SK-N-SH treated with all-trans-retinoic acid at 6 μM for 48 hours (cell line): Measurements from ENCODE around the gene MAPK10.
A peak's percentile ranks its signal among the peaks of the same experiment; 100 is the strongest.

Experiments used
- ATAC-seq: fragments of 200-7000 bp; cut with Tn5 transposase; 3 replicates; pipeline ENCODE4 v1.9.1; 2020; ENCODE audit warnings: mild to moderate bottlenecking, moderate library complexity
- ARNTL ChIP-seq: fragments of 450-650 bp; formaldehyde crosslinking; IDR thresholded peaks from 2 replicates; pipeline ENCODE4 v1.5.0; 2020; ENCODE audit warnings: low read depth, mild to moderate bottlenecking, moderate library complexity, borderline replicate concordance
- CREB5 ChIP-seq: fragments of 250-450 bp; sonication (Bioruptor Pico); IDR thresholded peaks from 2 replicates; pipeline ENCODE4 v1.5.1; 2020; ENCODE audit warnings: low read depth, mild to moderate bottlenecking, moderate library complexity
- CSDC2 ChIP-seq: fragments of 250-450 bp; sonication (Bioruptor Pico); IDR thresholded peaks from 2 replicates; pipeline ENCODE4 v1.5.0; 2020; ENCODE audit warnings: mild to moderate bottlenecking, moderate library complexity
- CSRNP3 ChIP-seq: fragments of 250-450 bp; sonication (Bioruptor Pico); IDR thresholded peaks from 2 replicates; pipeline ENCODE4 v1.5.1; 2021; ENCODE audit warnings: mild to moderate bottlenecking, moderate library complexity
- GLIS3 ChIP-seq: fragments of 250-450 bp; sonication (Bioruptor Pico); IDR thresholded peaks from 2 replicates; pipeline ENCODE4 v1.5.0; 2020; ENCODE audit warnings: mild to moderate bottlenecking, moderate library complexity
- ISL1 ChIP-seq: fragments of 250-450 bp; sonication (Bioruptor Pico); IDR thresholded peaks from 2 replicates; pipeline ENCODE4 v2.1.2; 2022; ENCODE audit warnings: mild to moderate bottlenecking, moderate library complexity
- OSR1 ChIP-seq: fragments of 250-450 bp; sonication (Bioruptor Pico); IDR thresholded peaks from 2 replicates; pipeline ENCODE4 v1.8.0; 2022; ENCODE audit warnings: moderate library complexity, mild to moderate bottlenecking, inconsistent platforms
- POU6F1 ChIP-seq: fragments of 250-450 bp; sonication (Bioruptor Pico); IDR thresholded peaks from 2 replicates; pipeline ENCODE4 v1.8.0; 2021; ENCODE audit warnings: low read depth, mild to moderate bottlenecking, moderate library complexity, borderline replicate concordance
- PPARA ChIP-seq: fragments of 250-450 bp; sonication (Bioruptor Pico); IDR thresholded peaks from 2 replicates; pipeline ENCODE4 v1.5.0; 2020; ENCODE audit warnings: mild to moderate bottlenecking, borderline replicate concordance
- RARB ChIP-seq: fragments of 250-450 bp; sonication (Bioruptor Pico); IDR thresholded peaks from 2 replicates; pipeline ENCODE4 v1.8.0; 2021; ENCODE audit warnings: mild to moderate bottlenecking, moderate library complexity
- SNAI2 ChIP-seq: fragments of 250-450 bp; sonication (Bioruptor Pico); IDR thresholded peaks from 2 replicates; pipeline ENCODE4 v1.5.0; 2020; ENCODE audit warnings: mild to moderate bottlenecking, moderate library complexity
- TCF4 ChIP-seq: fragments of 250-450 bp; sonication (Bioruptor Pico); IDR thresholded peaks from 2 replicates; pipeline ENCODE4 v1.8.0; 2021; ENCODE audit warnings: mild to moderate bottlenecking, moderate library complexity, borderline replicate concordance
- TOX ChIP-seq: fragments of 250-450 bp; sonication (Bioruptor Pico); IDR thresholded peaks from 2 replicates; pipeline ENCODE4 v1.8.0; 2021; ENCODE audit warnings: mild to moderate bottlenecking, moderate library complexity, borderline replicate concordance
- TSHZ2 ChIP-seq: fragments of 250-450 bp; sonication (Bioruptor Pico); IDR thresholded peaks from 2 replicates; pipeline ENCODE4 v1.5.0; 2020; ENCODE audit warnings: mild to moderate bottlenecking, moderate library complexity
- ZC3H10 ChIP-seq: fragments of 250-450 bp; sonication (Bioruptor Pico); IDR thresholded peaks from 2 replicates; pipeline ENCODE4 v1.5.1; 2021; ENCODE audit warnings: mild to moderate bottlenecking, moderate library complexity
- ZFP3 ChIP-seq: fragments of 250-450 bp; sonication (Bioruptor Pico); IDR thresholded peaks from 2 replicates; pipeline ENCODE4 v1.5.0; 2020; ENCODE audit warnings: mild to moderate bottlenecking, moderate library complexity
- ZFP30 ChIP-seq: fragments of 450-650 bp; formaldehyde crosslinking; IDR thresholded peaks from 2 replicates; pipeline ENCODE4 v1.5.0; 2022; ENCODE audit warnings: mild to moderate bottlenecking, moderate library complexity
- ZNF565 ChIP-seq: fragments of 450-650 bp; formaldehyde crosslinking; conservative IDR thresholded peaks from 2 replicates; pipeline ENCODE4 v1.5.0; 2020; ENCODE audit warnings: low read depth, mild to moderate bottlenecking, moderate library complexity
- ZNF70 ChIP-seq: fragments of 450-650 bp; formaldehyde crosslinking; IDR thresholded peaks from 2 replicates; pipeline ENCODE4 v1.5.0; 2020; ENCODE audit warnings: mild to moderate bottlenecking, moderate library complexity
- ZNF8 ChIP-seq: fragments of 450-650 bp; formaldehyde crosslinking; IDR thresholded peaks from 2 replicates; pipeline ENCODE4 v1.5.0; 2020; ENCODE audit warnings: mild to moderate bottlenecking, moderate library complexity

The MAPK10 gene

GRCh38 chr4:86249074-86249473, 110.8 kb downstream of the MAPK10 start (continued):
- TF ChIP-seq CSRNP3 (CRISPR knock-in tag) (no peak), POU6F1 (no peak), OSR1 (CRISPR knock-in tag) (no peak), PPARA (no peak), TCF4 (no peak), GLIS3 (CRISPR knock-in tag) (no peak)

- TF ChIP-seq ISL1: no peak
- TF ChIP-seq CSDC2 (CRISPR knock-in tag): no peak
- TF ChIP-seq TCF4: no peak
- TF ChIP-seq POU6F1: no peak
- no peak for TF ChIP-seq ARNTL (CRISPR knock-in tag)
- no peak for TF ChIP-seq TOX (CRISPR knock-in tag)
- no peak for TF ChIP-seq ZNF70 (CRISPR knock-in tag)
- TF ChIP-seq PPARA: no peak
- no peak for TF ChIP-seq CREB5 (CRISPR knock-in tag)
- no peak for TF ChIP-seq GLIS3 (CRISPR knock-in tag)
- no peak for TF ChIP-seq ZC3H10
- no peak for TF ChIP-seq ZNF565
- no peak for TF ChIP-seq CSRNP3 (CRISPR knock-in tag)
- TF ChIP-seq SNAI2 (CRISPR knock-in tag): no peak
- no peak for TF ChIP-seq ZNF8 (CRISPR knock-in tag)
- TF ChIP-seq ZFP3: no peak
- no peak for TF ChIP-seq RARB (CRISPR knock-in tag)
- no peak for TF ChIP-seq TSHZ2 (CRISPR knock-in tag)
- no peak for TF ChIP-seq OSR1 (CRISPR knock-in tag)
- no peak for TF ChIP-seq ZFP30 (CRISPR knock-in tag)
- ATAC-seq: no peak
These were observed 111.9 kb downstream of the MAPK10 start for GRCh38 chr4:86247906-86248305.

- ATAC-seq: no peak
- TF ChIP-seq RARB (CRISPR knock-in tag) (no peak), ISL1 (0 out of 2 replicates have a peak, but pooled peaks have one; percentile 15), CSRNP3 (CRISPR knock-in tag) (no peak)
- TF ChIP-seq, all 23 proteins: peak for 1
These were observed 112.5 kb downstream of the MAPK10 start for GRCh38 chr4:86247320-86247719.
